Esophagus squamous epithelium (tissue), 5 donors: Measurements from ENCODE around the gene OBSCN. TPM values are rescaled to one million over a fixed set of nuclear protein-coding genes. Genes with fewer than 3 reads are reported as not detected.

Experiments
- DNase-seq: peaks from one replicate; lab custom pipeline; 2025; lab: John Stamatoyannopoulos, UW
- H3K27ac ChIP-seq, 4 donors: fragments of 200-600 bp; sonication (generic); one replicate each; pipeline ENCODE4 v1.5.1; 2016 to 2019; ENCODE audit warnings: mild to moderate bottlenecking in 1 of 4
- H3K27me3 ChIP-seq, 4 donors: fragments of 200-600 bp; sonication (generic); 1 replicate in 3 of 4; 2 replicates in 1 of 4; pipeline versions ENCODE4 v1.5.1 to v1.6.0; 2017 to 2021; ENCODE audit warnings: antibody characterized with exemption in 1 of 4
- H3K36me3 ChIP-seq, 3 donors: fragments of 200-600 bp; sonication (generic); one replicate each; pipeline ENCODE4 v1.5.1; 2016 to 2019
- H3K4me1 ChIP-seq, 3 donors: fragments of 200-600 bp; sonication (generic); one replicate each; pipeline ENCODE4 v1.5.1; 2017 to 2019
- H3K4me3 ChIP-seq, 4 donors: fragments of 200-600 bp; sonication (generic); 1 replicate in 3 of 4; 2 replicates in 1 of 4; pipeline ENCODE4 v1.5.1; 2016 to 2019; ENCODE audit warnings: mild to moderate bottlenecking in 2 of 4, moderate library complexity in 1 of 4
- H3K9me3 ChIP-seq, 3 donors: fragments of 200-600 bp; sonication (generic); one replicate each; pipeline ENCODE4 v1.5.1; 2016 to 2019
- POLR2A ChIP-seq, 4 donors: fragments of 450-650 bp; IDR thresholded peaks; one replicate each; pipeline ENCODE4 v1.6.1; 2017; ENCODE audit warnings: antibody characterized with exemption in 4 of 4, mild to moderate bottlenecking in 4 of 4, moderate library complexity in 3 of 4
- WGBS, 2 donors: methylation state at CpG; one replicate each; pipeline ENCODE4 v1.1.5; 2018; 5-methylcytosine and 5-hydroxymethylcytosine counted together
- intact Hi-C: fragments of 100-400 bp; cut with DNase I; formaldehyde crosslinking; loops from one replicate; pipeline ENCODE4 v1.15.0; 2022
- total RNA-seq, 4 donors: library from RNA; depleted of rRNA; stranded (reverse); fragments of >200 nt; gene quantifications; one replicate each; pipeline ENCODE4 v1.1.0, GENCODE V29; 2016
- TF ChIP-seq, protein P1 (sequence below), 6 experiments: fragments of 450-650 bp in 4 of 6; fragments of 200-600 bp in 2 of 6; sonication (generic) in 2 of 6; IDR thresholded peaks; one replicate each; pipeline ENCODE4 v1.5.1; 2016 to 2019; ENCODE audit warnings: antibody characterized with exemption in 6 of 6, mild to moderate bottlenecking in 4 of 6, moderate library complexity in 4 of 6
- donor health status: DM: yes; HTN: yes; CAD: no.

The OBSCN gene
- total RNA-seq, 4 donors from 2014 or later, result 4.0 to 53.2 (median 13.8) TPM

DNA sequence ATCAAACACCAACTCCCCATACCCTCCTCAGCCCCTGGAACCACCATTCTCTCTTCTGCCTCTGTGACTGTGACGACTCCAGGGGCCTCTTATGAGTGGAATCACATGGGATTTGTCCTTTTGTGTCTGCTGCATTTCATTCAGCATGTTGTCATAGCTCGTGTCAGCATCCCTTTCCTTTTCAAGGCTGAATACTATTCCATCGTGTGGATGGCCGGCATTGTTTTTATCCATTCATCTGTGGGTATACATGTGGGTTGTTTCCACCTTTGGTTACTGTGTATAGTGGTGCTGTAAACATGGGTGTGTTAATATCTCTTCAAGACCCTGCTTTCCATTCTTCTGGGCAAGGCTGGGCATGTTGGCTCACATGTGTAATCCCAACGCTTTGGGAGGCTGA lies 17.1 kb upstream of the OBSCN start:
- intact Hi-C loops, result no loop called here
- Histone ChIP-seq H3K4me3 (no peak overlapping the region), H3K27me3 (no peaks in the 10 kb centered on the region), H3K36me3 (peaks cover 0 to 7% (median 0%) of the 10 kb centered on the region in 3 donors), H3K4me1 (no peaks in the 10 kb centered on the region), H3K27ac (no peak overlapping the region), H3K9me3 (peaks cover 0 to 4% (median 0%) of the 10 kb centered on the region in 3 donors)
- TF ChIP-seq POLR2A (IDR thresholded peaks at IDR 0.05), result no peak
- TF ChIP-seq, protein P1, sequence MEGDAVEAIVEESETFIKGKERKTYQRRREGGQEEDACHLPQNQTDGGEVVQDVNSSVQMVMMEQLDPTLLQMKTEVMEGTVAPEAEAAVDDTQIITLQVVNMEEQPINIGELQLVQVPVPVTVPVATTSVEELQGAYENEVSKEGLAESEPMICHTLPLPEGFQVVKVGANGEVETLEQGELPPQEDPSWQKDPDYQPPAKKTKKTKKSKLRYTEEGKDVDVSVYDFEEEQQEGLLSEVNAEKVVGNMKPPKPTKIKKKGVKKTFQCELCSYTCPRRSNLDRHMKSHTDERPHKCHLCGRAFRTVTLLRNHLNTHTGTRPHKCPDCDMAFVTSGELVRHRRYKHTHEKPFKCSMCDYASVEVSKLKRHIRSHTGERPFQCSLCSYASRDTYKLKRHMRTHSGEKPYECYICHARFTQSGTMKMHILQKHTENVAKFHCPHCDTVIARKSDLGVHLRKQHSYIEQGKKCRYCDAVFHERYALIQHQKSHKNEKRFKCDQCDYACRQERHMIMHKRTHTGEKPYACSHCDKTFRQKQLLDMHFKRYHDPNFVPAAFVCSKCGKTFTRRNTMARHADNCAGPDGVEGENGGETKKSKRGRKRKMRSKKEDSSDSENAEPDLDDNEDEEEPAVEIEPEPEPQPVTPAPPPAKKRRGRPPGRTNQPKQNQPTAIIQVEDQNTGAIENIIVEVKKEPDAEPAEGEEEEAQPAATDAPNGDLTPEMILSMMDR (IDR thresholded peaks at IDR 0.05), result no peak
- DNase-seq, result no peak
- WGBS, 2 donors, result 85 to 89% methylated on average over 4 to 5 of the region's 5 CpGs

GRCh38 chr1:228194436-228194835 lies 13.4 kb upstream of the OBSCN start:
- Histone ChIP-seq H3K4me1 (no peaks in the 10 kb centered on the region), H3K4me3 (no peak overlapping the region), H3K9me3 (peaks cover 0 to 14% (median 11%) of the 10 kb centered on the region in 3 donors), H3K27me3 (no peaks in the 10 kb centered on the region), H3K36me3 (peaks cover 0 to 7% (median 0%) of the 10 kb centered on the region in 3 donors), H3K27ac (no peak overlapping the region)
- intact Hi-C loops, result no loop called here
- TF ChIP-seq, protein P1 (IDR thresholded peaks at IDR 0.05), result no peak
- no peak for TF ChIP-seq POLR2A (IDR thresholded peaks at IDR 0.05)
- 81 to 84% methylated on average over 2 to 3 of the region's 3 CpGs for WGBS, 2 donors
- DNase-seq, result no peak

DNA sequence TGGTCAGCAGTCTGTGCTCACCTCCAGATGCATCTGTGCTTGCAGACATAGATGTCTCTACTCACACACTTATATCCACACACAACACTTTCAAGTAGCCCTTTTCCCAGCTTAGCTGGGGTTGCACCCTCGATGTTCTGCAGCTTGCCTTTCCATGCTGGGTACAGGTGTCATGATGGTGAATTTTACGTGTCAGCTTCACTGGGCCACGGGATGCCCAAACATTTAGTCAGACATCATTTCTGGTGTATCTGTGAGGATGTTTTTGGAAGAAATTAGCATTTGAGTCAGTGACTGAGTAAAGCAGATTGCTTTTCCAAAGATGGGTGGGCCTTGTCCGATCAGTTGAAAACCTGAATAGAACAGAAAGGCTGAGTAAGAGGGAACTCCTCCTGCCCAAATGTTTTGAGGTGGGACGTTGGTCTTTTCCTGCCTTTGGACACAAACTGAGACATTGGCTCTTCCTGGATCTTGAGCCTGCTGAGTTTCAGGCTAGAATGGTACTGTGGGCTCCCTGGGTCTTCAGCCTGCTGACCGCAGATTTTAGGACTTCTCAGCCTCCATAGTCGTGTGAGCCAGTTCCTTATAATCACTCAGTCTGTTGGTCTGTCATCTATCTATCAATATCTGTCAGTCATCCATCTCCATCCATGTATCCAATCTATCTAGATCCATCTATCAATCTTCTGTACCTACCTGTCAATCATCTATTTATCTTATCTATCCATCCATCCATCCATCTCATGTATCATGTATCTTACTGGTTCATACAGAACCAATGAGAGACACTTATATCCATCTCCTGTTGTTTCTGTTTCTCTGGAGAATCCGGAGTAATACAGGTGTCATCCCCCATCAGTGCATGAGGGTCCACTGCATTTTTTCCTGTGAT lies 12.7 kb upstream of the OBSCN start:
- TF ChIP-seq, protein P1 (IDR thresholded peaks at IDR 0.05), result no peak
- TF ChIP-seq POLR2A (IDR thresholded peaks at IDR 0.05), result no peak
- DNase-seq, result no peak

GRCh38 chr1:228197555-228198147 lies 10.2 kb upstream of the OBSCN start:
- no peak for DNase-seq
- H3K9me3 ChIP-seq, result peaks cover 0 to 26% (median 18%) of the 10 kb centered on the region in 3 donors
- intact Hi-C loops, result no loop called here
- TF ChIP-seq POLR2A (IDR thresholded peaks at IDR 0.05), result no peak
- no peak overlapping the region for H3K27ac ChIP-seq
- WGBS, 2 donors, result 92 to 96% methylated on average over 4 of the region's 4 CpGs
- peaks cover 0 to 7% (median 0%) of the 10 kb centered on the region in 3 donors for H3K36me3 ChIP-seq
- no peak overlapping the region for H3K4me3 ChIP-seq
- H3K4me1 ChIP-seq, result no peaks in the 10 kb centered on the region
- H3K27me3 ChIP-seq, result no peaks in the 10 kb centered on the region

More for the DNA sequence above, 12.7 kb upstream of the OBSCN start:
- 90 to 93% methylated on average over 8 of the region's 8 CpGs for WGBS, 2 donors
- Histone ChIP-seq H3K9me3 (peaks cover 0 to 21% (median 18%) of the 10 kb centered on the region in 3 donors), H3K4me3 (no peak overlapping the region), H3K36me3 (peaks cover 0 to 7% (median 0%) of the 10 kb centered on the region in 3 donors), H3K27ac (no peak overlapping the region), H3K4me1 (no peaks in the 10 kb centered on the region), H3K27me3 (no peaks in the 10 kb centered on the region)
- intact Hi-C loops, result no loop called here

- Histone ChIP-seq H3K4me3 (no peak overlapping the region), H3K36me3 (peaks cover 0 to 7% (median 0%) of the 10 kb centered on the region in 3 donors), H3K4me1 (no peaks in the 10 kb centered on the region), H3K27ac (no peak overlapping the region), H3K27me3 (no peaks in the 10 kb centered on the region), H3K9me3 (peaks cover 0 to 26% (median 18%) of the 10 kb centered on the region in 3 donors)
- WGBS, 2 donors, result 51 to 65% methylated on average over 2 of the region's 2 CpGs
- intact Hi-C loops, result no loop called here
- DNase-seq, result no peak
- TF ChIP-seq, protein P1 (IDR thresholded peaks at IDR 0.05), result no peak
- no peak for TF ChIP-seq POLR2A (IDR thresholded peaks at IDR 0.05)
Observed at GRCh38 chr1:228198977-228199590, 8.8 kb upstream of the OBSCN start.
